GM23338 (cell line): ENCODE data around the gene CAMTA1. TPM values are rescaled to one million over a fixed set of nuclear protein-coding genes. Genes with fewer than 3 reads are reported as not detected.

Experiments
- ATAC-seq: fragments of 200-7000 bp; cut with Tn5 transposase; 3 replicates; pipeline ENCODE4 v1.9.1; 2020
- DNase-seq: peaks from one replicate; pipeline ENCODE4 v3.0.0-alpha.2; 2015; ENCODE audit warnings: low spot score
- H2AFZ ChIP-seq: fragments of 200-600 bp; sonication (generic); 2 replicates; pipeline ENCODE4 v1.8.0; 2016; ENCODE audit warnings: antibody characterized with exemption, mild to moderate bottlenecking, moderate library complexity
- H3F3A ChIP-seq: fragments of 200-600 bp; sonication (generic); replicated peaks from 2 replicates; pipeline ENCODE4 v1.8.0; 2017; ENCODE audit warnings: antibody characterized with exemption, mixed run types, low read depth
- H3K27ac ChIP-seq: fragments of 200-600 bp; sonication (generic); 2 replicates; pipeline ENCODE4 v1.6.1; 2016; ENCODE audit warnings: low read depth
- H3K27me3 ChIP-seq: fragments of 200-600 bp; sonication (generic); 2 replicates; pipeline ENCODE4 v1.8.0; 2016; ENCODE audit warnings: mild to moderate bottlenecking, mixed run types, moderate library complexity; ENCODE audit not compliant: insufficient read depth
- H3K36me3 ChIP-seq: fragments of 200-600 bp; sonication (generic); 2 replicates; pipeline ENCODE4 v1.8.0; 2016; ENCODE audit warnings: mild to moderate bottlenecking; ENCODE audit not compliant: insufficient read depth
- H3K4me1 ChIP-seq: fragments of 200-600 bp; sonication (generic); 2 replicates; pipeline ENCODE4 v1.8.0; 2016; ENCODE audit warnings: mild to moderate bottlenecking, moderate library complexity; ENCODE audit not compliant: insufficient read depth
- H3K4me2 ChIP-seq: fragments of 200-600 bp; sonication (generic); 2 replicates; pipeline ENCODE4 v1.7.1; 2017; ENCODE audit warnings: mixed run types
- H3K4me3 ChIP-seq: fragments of 200-600 bp; sonication (generic); 2 replicates; pipeline ENCODE4 v1.6.1; 2016; ENCODE audit warnings: mixed run types
- H3K79me2 ChIP-seq: fragments of 200-600 bp; sonication (generic); replicated peaks from 2 replicates; pipeline ENCODE4 v1.8.0; 2017; ENCODE audit warnings: mild to moderate bottlenecking; ENCODE audit not compliant: insufficient read depth
- H3K9me2 ChIP-seq: fragments of 200-600 bp; sonication (generic); 2 replicates; pipeline ENCODE4 v1.8.0; 2017; ENCODE audit not compliant: insufficient read depth
- H4K20me1 ChIP-seq: fragments of 200-600 bp; sonication (generic); replicated peaks from 2 replicates; pipeline ENCODE4 v1.8.0; 2017; ENCODE audit warnings: mild to moderate bottlenecking; ENCODE audit not compliant: insufficient read depth
- H3K27ac Mint-ChIP-seq: 2 replicates; pipeline ENCODE4 v1.8.0; 2020; ENCODE audit warnings: inconsistent platforms, mild to moderate bottlenecking, moderate library complexity, mixed read lengths
- H3K27me3 Mint-ChIP-seq: 3 replicates; pipeline ENCODE4 v1.8.0; 2022; ENCODE audit warnings: low read depth, mild to moderate bottlenecking, moderate library complexity, mixed read lengths, inconsistent platforms; ENCODE audit not compliant: insufficient read depth, poor library complexity
- H3K36me3 Mint-ChIP-seq: 3 replicates; pipeline ENCODE4 v1.8.0; 2021; ENCODE audit warnings: low read depth, mild to moderate bottlenecking, inconsistent platforms, moderate library complexity, mixed read lengths
- H3K4me1 Mint-ChIP-seq: 3 replicates; pipeline ENCODE4 v1.8.0; 2020; ENCODE audit warnings: mild to moderate bottlenecking, inconsistent platforms, mixed read lengths
- H3K4me3 Mint-ChIP-seq: 3 replicates; pipeline ENCODE4 v1.8.0; 2021; ENCODE audit warnings: moderate library complexity, mild to moderate bottlenecking, inconsistent platforms, mixed read lengths
- H3K9me3 Mint-ChIP-seq: 3 replicates; pipeline ENCODE4 v1.8.0; 2020; ENCODE audit warnings: moderate library complexity, mild to moderate bottlenecking, inconsistent platforms, mixed read lengths
- CREB1 ChIP-seq: fragments of 250-450 bp; sonication (Bioruptor Pico); IDR thresholded peaks from 2 replicates; pipeline ENCODE4 v1.5.0; 2020; ENCODE audit warnings: low read depth, mild to moderate bottlenecking, moderate library complexity
- CTCF ChIP-seq, 2 experiments: fragments of 200-600 bp in 1 of 2; sonication (generic) in 1 of 2; conservative IDR thresholded peaks; 2 replicates each; pipeline versions ENCODE4 v1.5.1 to v1.6.1; 2016 to 2017; ENCODE audit warnings: antibody characterized with exemption in 2 of 2, low read depth in 2 of 2, mild to moderate bottlenecking in 2 of 2, moderate library complexity in 1 of 2
- ETS1 ChIP-seq: IDR thresholded peaks from 2 replicates; pipeline ENCODE4 v1.6.1; 2016; ENCODE audit warnings: antibody characterized with exemption
- EZH2 ChIP-seq: fragments of 200-600 bp; sonication (generic); IDR thresholded peaks from one replicate; pipeline ENCODE4 v1.8.0; 2017; ENCODE audit warnings: antibody characterized with exemption, mild to moderate bottlenecking, low read depth; ENCODE audit not compliant: unreplicated experiment
- EZH2phosphoT487 ChIP-seq: fragments of 200-600 bp; sonication (generic); IDR thresholded peaks from one replicate; pipeline ENCODE4 v1.8.1; 2018; ENCODE audit warnings: antibody characterized with exemption; ENCODE audit not compliant: unreplicated experiment
- JUNB ChIP-seq: IDR thresholded peaks from one replicate; pipeline ENCODE4 v1.6.1; 2016; ENCODE audit warnings: antibody characterized with exemption; ENCODE audit not compliant: unreplicated experiment
- NANOG ChIP-seq: IDR thresholded peaks from 2 replicates; pipeline ENCODE4 v1.6.1; 2016; ENCODE audit warnings: antibody characterized with exemption, borderline replicate concordance
- POLR2AphosphoS5 ChIP-seq: IDR thresholded peaks from 2 replicates; pipeline ENCODE4 v1.6.1; 2016; ENCODE audit warnings: antibody characterized with exemption, low read depth
- STAT1 ChIP-seq: IDR thresholded peaks from one replicate; pipeline ENCODE4 v1.6.1; 2016; ENCODE audit warnings: antibody characterized with exemption; ENCODE audit not compliant: unreplicated experiment
- ZNF114 ChIP-seq: fragments of 250-450 bp; sonication (Bioruptor Pico); IDR thresholded peaks from 2 replicates; pipeline ENCODE4 v1.5.0; 2020; ENCODE audit warnings: mild to moderate bottlenecking, moderate library complexity
- ZNF331 ChIP-seq: fragments of 250-450 bp; sonication (Bioruptor Pico); IDR thresholded peaks from 2 replicates; pipeline ENCODE4 v1.5.0; 2020; ENCODE audit warnings: low read depth, mild to moderate bottlenecking, moderate library complexity
- ZNF462 ChIP-seq: fragments of 250-450 bp; sonication (Bioruptor Pico); IDR thresholded peaks from 2 replicates; pipeline ENCODE4 v1.5.0; 2020; ENCODE audit warnings: mild to moderate bottlenecking, moderate library complexity
- polyA plus RNA-seq: library from polyadenylated mRNA; unstranded; fragments of >200 nt; fragmentation: Nextera tagmentation; extraction: Ambion mirVana; gene quantifications from 2 replicates; pipeline ENCODE4 v1.2.1, GENCODE V29; 2016
- total RNA-seq: library from RNA; depleted of rRNA; stranded (reverse); fragments of >200 nt; shearing (Covaris generic); gene quantifications from 2 replicates; pipeline ENCODE4 v1.2.3, GENCODE V29; 2014
- TF ChIP-seq, protein P1 (sequence below): IDR thresholded peaks from one replicate; pipeline ENCODE4 v1.6.1; 2018; ENCODE audit warnings: antibody characterized with exemption; ENCODE audit not compliant: unreplicated experiment

The CAMTA1 gene
- total and polyA plus RNA-seq, 2 experiments from 2014 or later: 115 to 519 TPM

DNA sequence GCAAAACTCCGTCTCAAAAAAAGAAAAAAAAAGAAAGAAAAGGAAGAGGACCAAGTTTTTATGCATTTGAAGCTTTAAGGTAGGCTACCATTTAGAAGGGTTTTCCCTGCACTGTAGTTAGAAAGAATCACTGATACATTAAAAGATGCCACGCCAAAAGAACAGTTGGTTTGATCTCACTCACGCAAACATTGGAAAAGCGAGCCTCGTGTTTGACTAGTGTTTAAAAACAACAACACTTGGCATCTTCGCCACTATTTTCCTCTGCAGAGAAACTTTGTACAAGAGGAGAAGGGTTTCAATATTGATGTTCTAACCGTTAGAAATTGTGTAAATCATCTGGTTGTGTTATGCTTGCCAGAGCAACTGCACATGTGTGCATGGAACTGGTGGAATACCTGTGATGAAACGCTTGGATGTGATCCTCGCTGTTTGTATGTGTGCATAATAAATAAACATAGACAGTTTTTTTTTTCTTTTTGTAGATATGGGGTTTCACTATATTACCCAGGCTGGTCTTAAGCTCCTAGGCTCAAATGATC is 24.0 kb upstream of the CAMTA1 start:
- no peaks in the 10 kb centered on the region for H3F3A ChIP-seq
- Mint-ChIP-seq H3K4me1 (no peaks in the 10 kb centered on the region; the same call in 2 of the 3 replicates), H3K36me3 (no peaks in the 10 kb centered on the region), H3K9me3 (no peaks in the 10 kb centered on the region), H3K27ac (no peak overlapping the region), H3K4me3 (no peak overlapping the region), H3K27me3 (no peaks in the 10 kb centered on the region)
- no peaks in the 10 kb centered on the region for H3K4me1 ChIP-seq
- ATAC-seq (no peak), DNase-seq (no peak)
- H2AFZ ChIP-seq: no peak overlapping the region
- H3K9me2 ChIP-seq: no peaks in the 10 kb centered on the region
- no peak overlapping the region for H3K4me2 ChIP-seq
- no peaks in the 10 kb centered on the region for H3K79me2 ChIP-seq
- TF ChIP-seq ZNF114 (CRISPR knock-in tag) (no peak), CTCF (conservative IDR thresholded peaks at IDR 0.05; ENCODE audit: low read depth in 2 of 2) (no peak), NANOG (no peak), ETS1 (no peak), STAT1 (no peak), ZNF462 (CRISPR knock-in tag) (no peak), JUNB (no peak), ZNF331 (CRISPR knock-in tag) (no peak), EZH2 (no peak), EZH2phosphoT487 (no peak), POLR2AphosphoS5 (no peak), CREB1 (no peak)
- TF ChIP-seq, protein P1, sequence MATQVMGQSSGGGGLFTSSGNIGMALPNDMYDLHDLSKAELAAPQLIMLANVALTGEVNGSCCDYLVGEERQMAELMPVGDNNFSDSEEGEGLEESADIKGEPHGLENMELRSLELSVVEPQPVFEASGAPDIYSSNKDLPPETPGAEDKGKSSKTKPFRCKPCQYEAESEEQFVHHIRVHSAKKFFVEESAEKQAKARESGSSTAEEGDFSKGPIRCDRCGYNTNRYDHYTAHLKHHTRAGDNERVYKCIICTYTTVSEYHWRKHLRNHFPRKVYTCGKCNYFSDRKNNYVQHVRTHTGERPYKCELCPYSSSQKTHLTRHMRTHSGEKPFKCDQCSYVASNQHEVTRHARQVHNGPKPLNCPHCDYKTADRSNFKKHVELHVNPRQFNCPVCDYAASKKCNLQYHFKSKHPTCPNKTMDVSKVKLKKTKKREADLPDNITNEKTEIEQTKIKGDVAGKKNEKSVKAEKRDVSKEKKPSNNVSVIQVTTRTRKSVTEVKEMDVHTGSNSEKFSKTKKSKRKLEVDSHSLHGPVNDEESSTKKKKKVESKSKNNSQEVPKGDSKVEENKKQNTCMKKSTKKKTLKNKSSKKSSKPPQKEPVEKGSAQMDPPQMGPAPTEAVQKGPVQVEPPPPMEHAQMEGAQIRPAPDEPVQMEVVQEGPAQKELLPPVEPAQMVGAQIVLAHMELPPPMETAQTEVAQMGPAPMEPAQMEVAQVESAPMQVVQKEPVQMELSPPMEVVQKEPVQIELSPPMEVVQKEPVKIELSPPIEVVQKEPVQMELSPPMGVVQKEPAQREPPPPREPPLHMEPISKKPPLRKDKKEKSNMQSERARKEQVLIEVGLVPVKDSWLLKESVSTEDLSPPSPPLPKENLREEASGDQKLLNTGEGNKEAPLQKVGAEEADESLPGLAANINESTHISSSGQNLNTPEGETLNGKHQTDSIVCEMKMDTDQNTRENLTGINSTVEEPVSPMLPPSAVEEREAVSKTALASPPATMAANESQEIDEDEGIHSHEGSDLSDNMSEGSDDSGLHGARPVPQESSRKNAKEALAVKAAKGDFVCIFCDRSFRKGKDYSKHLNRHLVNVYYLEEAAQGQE: no peak
- no peaks in the 10 kb centered on the region for H3K27me3 ChIP-seq
- H3K27ac ChIP-seq: no peak overlapping the region
- H3K4me3 ChIP-seq: no peak overlapping the region
- H4K20me1 ChIP-seq: no peaks in the 10 kb centered on the region
- no peaks in the 10 kb centered on the region; the same call in 1 of the 2 replicates for H3K36me3 ChIP-seq
